A549 treated with RU486 at 1 μM for 4 hours (cell line): ENCODE data around the gene TNFRSF6B. TPM values are rescaled to one million over a fixed set of nuclear protein-coding genes. Genes with fewer than 3 reads are reported as not detected.

ENCODE experiments used
- total RNA-seq: library from RNA; stranded (reverse); fragments of 200-300 nt; extraction: Qiagen RNA extraction; gene quantifications from 5 replicates; pipeline ENCODE4 v1.2.3, GENCODE V29; 2022; ENCODE audit warnings: low read depth

Gene TNFRSF6B
- 0.46 to 1.2 TPM (median 0.60 TPM) in 5 replicates for total RNA-seq

GRCh38 chr20:63696628-63697356 is at the start of gene TNFRSF6B:
TNFRSF6B (plus strand) TSS chr20:63696652; CDS start chr20:63696768, 116 bp downstream.

DNA sequence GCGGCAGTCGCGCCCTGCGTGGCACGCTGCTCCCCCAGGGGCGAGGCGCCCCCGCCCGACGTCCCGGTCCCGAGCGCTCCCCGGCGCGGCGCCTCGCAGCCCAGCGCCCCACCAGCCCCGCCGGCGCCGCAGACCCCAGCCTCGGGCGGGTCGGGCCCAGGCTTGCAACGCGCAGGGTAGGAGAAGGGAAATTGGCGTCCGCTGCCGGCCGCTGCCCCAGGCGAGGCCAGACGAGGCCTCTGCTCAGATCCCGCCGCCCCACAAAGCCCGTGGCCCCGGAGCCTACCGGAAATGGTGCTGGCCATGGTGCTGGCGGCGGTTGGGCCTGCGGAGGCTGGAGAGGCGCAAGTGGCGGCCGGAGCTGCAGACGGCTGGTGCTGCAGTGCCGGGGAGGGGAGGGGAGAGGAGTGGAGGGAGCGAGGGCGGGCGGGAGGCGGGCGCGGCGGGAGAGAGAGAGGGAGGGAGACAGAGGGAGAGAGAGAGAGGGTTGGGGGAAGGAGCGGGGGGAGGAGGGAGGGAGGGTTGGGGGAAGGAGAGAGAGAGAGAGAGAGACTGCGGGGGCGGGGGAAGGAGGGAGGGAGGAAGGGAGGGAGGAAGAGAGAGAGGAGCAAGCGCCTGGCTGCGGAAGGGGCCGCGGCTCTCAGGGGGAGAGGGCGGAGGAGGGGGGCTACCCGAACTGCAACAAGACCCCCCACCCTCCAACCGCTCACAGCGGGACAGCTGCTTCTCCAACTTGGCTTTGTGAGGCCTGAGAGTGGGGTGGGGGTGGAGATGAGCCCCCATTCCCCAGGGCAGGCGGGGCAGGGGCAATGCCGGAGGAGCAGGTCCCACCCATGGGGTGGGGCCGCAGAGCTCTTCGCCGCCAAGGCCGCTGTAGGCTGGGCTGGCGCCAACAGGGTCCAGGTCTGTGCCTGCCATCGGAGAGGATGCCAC is 43.1 kb upstream of the TNFRSF6B start, which contains the start of gene STMN3:
Gene STMN3, minus strand, starts transcription at position 384 of the 933 bp plus-strand sequence. Its CDS starts 79 bp downstream, at position 305.

GRCh38 chr20:63657937-63658748 is 38.3 kb upstream of the TNFRSF6B start, which contains the start of gene RTEL1:
RTEL1 (plus strand) TSS chr20:63658312; CDS start chr20:63659403, 1,091 bp downstream.

DNA sequence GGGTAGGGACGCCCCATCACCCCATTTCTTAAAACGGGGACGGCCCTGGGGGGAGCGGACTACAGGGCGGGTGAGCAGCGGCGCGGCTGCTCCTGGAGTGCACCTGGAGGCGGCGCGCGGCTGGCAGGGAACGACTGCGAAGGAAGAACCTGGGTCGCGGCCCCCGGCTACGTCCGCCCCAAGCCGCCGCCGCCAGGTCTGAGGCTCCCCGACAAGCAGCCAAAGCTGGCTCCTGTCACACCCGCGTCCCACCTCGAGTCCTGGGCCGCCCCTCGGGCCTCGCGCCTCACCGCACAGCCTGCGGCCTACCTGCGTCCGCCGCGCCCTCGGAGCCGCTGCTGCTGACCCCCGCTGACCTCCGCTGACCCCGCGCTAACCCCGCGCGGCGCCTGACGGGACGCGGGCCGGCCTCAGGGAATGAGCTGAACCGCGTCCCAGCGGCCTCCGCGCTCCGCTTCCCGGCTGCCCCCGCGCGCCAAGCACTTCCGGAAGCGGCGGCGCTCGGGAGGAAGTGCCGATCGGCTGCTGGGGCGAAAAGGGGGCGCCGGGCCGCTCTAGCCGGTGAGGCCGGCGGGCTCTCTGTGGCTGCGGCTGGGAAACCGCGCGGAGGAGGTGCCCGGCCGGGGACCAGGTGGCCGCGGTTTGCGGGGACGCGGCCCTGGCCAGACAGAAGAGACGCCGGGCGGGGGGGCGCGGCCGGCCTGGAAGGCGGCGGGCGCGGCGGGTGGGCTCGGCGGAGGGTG is 11.3 kb downstream of the TNFRSF6B start, which contains the start of the genes ARFRP1 and ZGPAT:
Gene ARFRP1, minus strand, starts transcription at position 419 of the 743 bp plus-strand sequence. CDS start 885 bp downstream, outside the sequence.
Gene ZGPAT, plus strand, starts transcription at position 482 of the 743 bp plus-strand sequence. CDS start 542 bp downstream, outside the sequence.

GRCh38 chr20:63735859-63736718 is 39.6 kb downstream of the TNFRSF6B start, which contains the start of gene LIME1:
LIME1 (plus strand) TSS chr20:63736664; CDS start chr20:63737550, 886 bp downstream.

GRCh38 chr20:63739130-63740069 is 42.9 kb downstream of the TNFRSF6B start, which contains the start of gene SLC2A4RG:
SLC2A4RG (plus strand) TSS chr20:63739776; CDS start chr20:63739913, 137 bp downstream.

Other genes starting within 250 kb of the TNFRSF6B start
- 0.49 to 1.3 TPM (median 0.60 TPM) in 5 replicates for gene KCNQ2, start 224.0 kb upstream of the TNFRSF6B start, total RNA-seq
- gene EEF1A2, start 197.6 kb upstream of the TNFRSF6B start, total RNA-seq, result 134 to 157 TPM (median 155 TPM) in 5 replicates
- 281 to 345 TPM (median 335 TPM) in 5 replicates for gene PPDPF, start 175.9 kb upstream of the TNFRSF6B start, total RNA-seq
- 1.8 to 3.3 TPM (median 2.4 TPM) in 5 replicates for gene PTK6, start 159.3 kb upstream of the TNFRSF6B start, total RNA-seq
- not detected in 5 replicates for gene SRMS, start 148.9 kb upstream of the TNFRSF6B start, total RNA-seq
- 0.18 to 0.29 TPM (median 0.22 TPM) in 4 of 5 replicates, not detected in the other for gene FNDC11, start 142.5 kb upstream of the TNFRSF6B start, total RNA-seq
- gene HELZ2, start 122.4 kb upstream of the TNFRSF6B start, total RNA-seq, result 6.6 to 10.8 TPM (median 9.3 TPM) in 5 replicates
- gene GMEB2, start 69.6 kb upstream of the TNFRSF6B start, total RNA-seq, result 8.0 to 10.7 TPM (median 9.8 TPM) in 5 replicates
- gene STMN3, start 43.2 kb upstream of the TNFRSF6B start, total RNA-seq, result 6.7 to 10.3 TPM (median 9.8 TPM) in 5 replicates
- gene RTEL1, start 38.3 kb upstream of the TNFRSF6B start, total RNA-seq, result 3.7 to 7.4 TPM (median 5.8 TPM) in 5 replicates
- gene ARFRP1, start 11.3 kb downstream of the TNFRSF6B start, total RNA-seq, result 26.6 to 39.0 TPM (median 32.9 TPM) in 5 replicates
- gene ZGPAT, start 11.4 kb downstream of the TNFRSF6B start, total RNA-seq, result 18.7 to 27.3 TPM (median 26.3 TPM) in 5 replicates
- 3.3 to 10.2 TPM (median 8.5 TPM) in 5 replicates for gene LIME1, start 40.0 kb downstream of the TNFRSF6B start, total RNA-seq
- 57.0 to 107 TPM (median 91.7 TPM) in 5 replicates for gene SLC2A4RG, start 43.1 kb downstream of the TNFRSF6B start, total RNA-seq
- gene ZBTB46, start 134.6 kb downstream of the TNFRSF6B start, total RNA-seq, result 0.46 to 0.96 TPM (median 0.71 TPM) in 5 replicates
- not detected in 5 replicates for gene ABHD16B, start 164.8 kb downstream of the TNFRSF6B start, total RNA-seq
- 119 to 131 TPM (median 126 TPM) in 5 replicates for gene TPD52L2, start 168.6 kb downstream of the TNFRSF6B start, total RNA-seq
- gene DNAJC5, start 198.5 kb downstream of the TNFRSF6B start, total RNA-seq, result 23.4 to 32.0 TPM (median 28.7 TPM) in 5 replicates